8988T (cell line): ENCODE results near the gene TMEM69.
"Not testable (repeated sequence)": the region's sequence is repeated elsewhere in the genome, so short reads cannot be mapped to it uniquely, and the experiment has no call there.

Experiments
- DNase-seq: peaks from one replicate; pipeline ENCODE4 v3.0.0; 2011

TMEM69 gene, protein sequence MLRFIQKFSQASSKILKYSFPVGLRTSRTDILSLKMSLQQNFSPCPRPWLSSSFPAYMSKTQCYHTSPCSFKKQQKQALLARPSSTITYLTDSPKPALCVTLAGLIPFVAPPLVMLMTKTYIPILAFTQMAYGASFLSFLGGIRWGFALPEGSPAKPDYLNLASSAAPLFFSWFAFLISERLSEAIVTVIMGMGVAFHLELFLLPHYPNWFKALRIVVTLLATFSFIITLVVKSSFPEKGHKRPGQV

DNA sequence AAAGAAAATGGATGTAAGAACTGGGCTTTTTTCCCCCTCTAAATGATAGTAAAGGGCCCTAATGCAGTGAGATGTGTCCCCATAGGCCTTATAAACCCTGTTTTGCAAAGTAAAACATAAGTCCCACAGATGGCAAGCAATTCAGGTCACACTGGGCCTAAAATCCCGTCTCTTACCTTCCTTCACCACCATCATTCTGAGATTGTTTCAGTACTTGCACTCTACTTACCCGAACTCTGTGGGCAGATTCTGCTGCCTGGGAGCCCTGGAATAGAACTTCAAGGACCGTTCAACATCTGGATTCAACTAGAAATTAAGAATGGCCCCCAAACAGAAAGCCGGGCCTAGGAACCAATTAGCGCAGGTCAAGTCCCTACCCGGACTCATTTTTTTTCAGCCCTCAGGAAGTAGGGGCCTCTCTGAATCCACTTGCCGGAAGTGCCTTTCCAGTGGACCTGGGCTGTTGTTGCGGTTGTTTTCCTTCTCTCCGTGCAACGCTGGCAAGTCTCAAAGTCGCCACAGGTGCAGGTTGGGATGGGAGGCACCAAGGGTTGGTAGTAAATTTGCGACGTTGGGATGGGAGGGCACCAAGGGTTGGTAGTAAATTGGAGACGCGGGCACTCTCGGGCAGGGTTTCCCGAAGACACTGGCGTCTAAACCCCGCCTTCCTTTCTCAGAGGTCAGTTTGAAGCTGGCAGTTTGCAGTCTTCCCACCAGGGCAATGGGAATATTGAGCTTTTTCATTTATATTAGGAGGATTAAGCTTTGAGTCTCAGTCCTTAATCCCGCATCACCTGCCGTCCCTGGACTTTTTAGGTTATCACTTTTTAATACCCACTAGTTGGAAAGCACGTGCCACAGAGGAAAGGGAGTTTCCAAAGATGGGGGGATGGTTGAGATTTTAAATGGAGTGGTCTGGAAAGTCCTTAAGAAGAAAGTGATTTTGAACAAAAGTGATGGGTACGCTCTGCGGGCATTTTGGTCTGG, at the start of gene TMEM69:
Gene TMEM69, plus strand, starts transcription at position 428 of the 987 bp plus-strand sequence. CDS start 2,888 bp downstream, outside the sequence.
- peak; percentile 25 for DNase-seq

DNA sequence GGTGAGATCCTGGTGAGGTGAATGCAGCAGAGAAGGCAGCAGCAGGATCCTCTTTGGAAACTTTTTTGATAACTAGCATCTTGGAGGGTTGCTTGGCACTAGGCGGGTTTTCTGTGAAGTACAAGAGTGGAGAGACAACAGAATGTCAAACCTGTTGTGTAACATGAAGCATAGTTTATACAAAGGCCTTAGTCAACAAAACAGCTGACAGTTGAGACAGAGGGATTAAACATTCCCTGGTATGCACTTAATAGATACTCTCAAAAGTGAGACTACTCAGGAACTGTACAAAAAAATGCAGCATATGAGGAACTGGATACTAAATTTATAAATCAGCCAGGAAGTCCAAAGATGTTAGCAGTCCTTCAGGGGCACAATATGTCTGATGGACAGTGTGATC, 47.7 kb upstream of the TMEM69 start:
- no peak for DNase-seq

DNA sequence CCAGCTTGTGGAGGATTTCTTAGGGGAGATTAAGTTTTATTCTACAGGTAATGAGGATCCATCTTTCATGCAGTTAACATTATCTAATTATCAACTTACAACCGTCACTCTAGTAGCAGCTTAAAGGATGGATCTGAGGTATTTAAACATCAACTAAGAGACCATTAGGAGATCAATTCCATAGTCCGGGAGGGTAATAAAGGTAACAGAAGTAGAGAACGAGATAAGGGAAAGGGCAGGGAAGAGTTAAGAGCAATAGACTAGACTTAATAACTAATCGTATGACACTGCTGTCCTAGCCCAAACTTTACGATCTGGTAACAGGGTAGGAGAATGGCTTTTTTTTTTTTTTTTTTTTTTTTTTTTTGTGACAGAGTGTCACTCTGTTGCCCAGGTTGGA, 44.7 kb upstream of the TMEM69 start:
- DNase-seq = no peak

DNA sequence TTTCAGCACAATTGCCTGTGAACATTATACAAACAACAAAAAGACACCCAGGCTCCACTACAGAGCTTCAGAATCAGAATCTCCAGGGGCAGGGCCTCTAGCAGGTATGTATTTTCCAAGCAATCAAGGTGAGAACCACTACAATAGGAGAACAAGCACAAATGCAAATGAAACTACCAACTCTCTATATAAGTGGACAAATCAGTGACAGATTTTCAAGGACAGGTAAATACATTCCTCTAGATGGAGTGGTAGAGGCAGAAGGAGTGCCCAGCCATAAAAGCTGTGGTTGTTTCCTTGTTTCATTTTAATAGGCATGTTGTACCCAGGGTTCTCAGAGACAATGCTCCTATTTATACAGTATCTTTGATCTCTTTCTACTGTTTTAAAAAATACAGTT, 44.0 kb upstream of the TMEM69 start:
- no peak for DNase-seq

DNA sequence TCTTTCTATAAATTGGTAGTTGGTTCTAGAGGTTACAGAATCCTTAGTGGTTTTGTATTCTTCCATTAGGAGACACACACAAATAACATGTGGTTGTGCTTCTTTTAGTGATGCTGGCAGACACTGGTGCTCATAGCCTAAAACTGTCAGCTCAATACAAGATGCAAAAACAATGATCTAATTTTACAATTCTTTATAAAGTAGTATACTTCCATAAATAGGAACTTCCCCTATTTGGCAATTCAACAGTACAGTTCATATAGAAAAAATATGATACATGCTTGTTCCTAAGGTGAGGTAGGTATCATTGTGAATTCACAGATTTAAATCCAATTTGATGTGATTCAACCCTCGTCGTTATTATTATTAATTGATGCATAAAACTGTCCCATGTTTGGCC, 43.3 kb upstream of the TMEM69 start:
- no peak for DNase-seq

DNA sequence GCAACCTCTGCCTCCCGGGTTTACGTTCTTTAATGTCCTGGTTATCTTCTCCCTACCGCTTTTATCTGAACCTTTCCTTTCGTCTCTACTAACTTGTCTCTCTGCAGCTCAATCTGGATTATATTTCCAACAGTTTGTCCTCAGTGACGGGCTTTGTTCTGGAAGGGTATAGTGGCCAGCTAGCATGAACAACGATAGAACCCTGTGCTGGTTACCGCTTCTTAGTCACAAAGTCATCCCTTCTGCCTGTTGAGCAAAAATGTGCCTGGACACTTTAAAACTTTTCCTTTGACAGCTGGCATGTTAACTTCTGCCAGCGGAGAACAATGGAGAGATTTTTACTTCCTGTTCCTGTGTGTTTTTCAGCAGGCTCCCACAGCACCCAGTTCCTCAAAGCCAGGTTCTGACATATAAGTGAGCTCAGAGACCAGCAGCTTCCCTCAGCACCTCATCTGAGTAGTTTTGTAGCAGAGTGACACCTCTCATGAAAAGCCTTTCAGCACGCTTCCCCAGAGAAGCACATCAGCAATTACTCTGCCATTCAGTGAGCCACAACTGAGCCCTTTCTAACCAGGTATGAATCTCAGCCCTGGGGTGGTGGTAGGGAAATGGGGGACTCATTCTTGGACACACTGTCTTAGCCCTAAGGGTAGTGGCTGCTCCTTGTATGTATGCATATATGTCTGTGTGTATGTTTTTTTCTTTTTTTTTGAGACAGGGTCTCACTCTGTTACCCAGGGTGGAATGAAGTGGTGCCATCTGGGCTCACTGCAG, 40.5 kb upstream of the TMEM69 start:
- DNase-seq = no peak

DNA sequence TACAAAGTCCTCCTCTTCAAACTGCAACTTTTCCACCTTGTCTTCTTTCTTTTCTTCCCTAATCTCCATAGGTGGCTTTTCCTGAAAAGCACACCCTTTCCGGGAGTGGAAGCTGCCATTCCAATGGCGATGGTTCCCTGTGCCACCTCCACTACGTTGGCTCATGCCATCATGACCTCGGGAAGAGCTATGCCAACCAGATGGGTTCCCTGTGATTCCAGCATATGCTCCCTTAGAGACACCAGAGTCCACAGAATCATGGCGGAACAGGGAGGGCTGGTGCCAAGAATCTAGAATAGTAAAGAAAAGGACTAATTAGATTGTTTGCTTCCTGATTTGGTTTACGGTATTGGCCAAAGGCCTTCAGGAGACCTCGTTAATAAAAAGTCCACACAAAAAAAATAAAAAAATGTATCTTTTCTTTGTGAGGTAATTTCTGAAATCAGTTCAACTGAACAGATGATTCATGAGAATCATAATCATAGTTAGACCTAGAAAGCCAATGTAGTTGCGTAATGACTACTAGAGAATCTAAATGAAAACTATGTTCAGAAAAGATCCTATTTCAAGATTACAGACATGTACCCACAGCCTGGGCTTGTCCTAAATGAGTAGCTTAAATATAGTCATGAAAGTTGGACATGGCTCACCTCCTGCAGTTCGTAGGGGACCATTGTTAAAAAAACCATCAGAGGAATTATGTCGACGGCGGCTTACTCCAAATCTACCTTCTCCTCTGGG, 33.3 kb upstream of the TMEM69 start:
- DNase-seq = no peak

DNA sequence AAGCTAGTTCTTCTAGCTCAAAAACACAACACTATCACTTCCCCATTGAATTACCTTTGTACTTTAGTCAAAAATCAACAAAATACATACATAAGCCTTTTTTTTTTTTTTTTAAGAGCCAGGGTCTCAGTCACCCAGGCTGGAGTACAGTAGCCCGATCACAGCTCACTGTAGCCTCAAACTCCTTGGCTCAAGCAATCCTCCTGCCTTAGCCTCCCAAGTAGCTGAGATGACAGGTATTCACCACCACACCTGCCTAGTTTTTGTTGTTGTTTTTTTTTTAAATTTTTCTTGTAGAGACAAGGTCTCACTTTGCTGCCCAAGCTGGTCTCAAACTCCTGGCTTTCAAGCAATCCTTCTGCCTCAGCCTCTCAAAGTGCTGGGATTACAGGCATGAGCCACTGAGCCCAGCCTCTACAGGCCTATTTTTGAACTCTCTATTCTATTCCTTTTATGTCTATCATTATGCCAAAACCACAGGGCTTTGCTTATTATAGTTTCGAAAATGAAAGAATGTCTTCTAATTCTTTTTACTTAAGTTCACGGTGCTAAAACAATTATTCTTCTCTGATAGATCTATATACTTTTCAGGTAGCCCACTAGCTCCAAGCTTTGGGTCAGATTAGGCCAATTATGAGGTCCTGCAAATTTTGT, 31.3 kb upstream of the TMEM69 start:
- no peak for DNase-seq

DNA sequence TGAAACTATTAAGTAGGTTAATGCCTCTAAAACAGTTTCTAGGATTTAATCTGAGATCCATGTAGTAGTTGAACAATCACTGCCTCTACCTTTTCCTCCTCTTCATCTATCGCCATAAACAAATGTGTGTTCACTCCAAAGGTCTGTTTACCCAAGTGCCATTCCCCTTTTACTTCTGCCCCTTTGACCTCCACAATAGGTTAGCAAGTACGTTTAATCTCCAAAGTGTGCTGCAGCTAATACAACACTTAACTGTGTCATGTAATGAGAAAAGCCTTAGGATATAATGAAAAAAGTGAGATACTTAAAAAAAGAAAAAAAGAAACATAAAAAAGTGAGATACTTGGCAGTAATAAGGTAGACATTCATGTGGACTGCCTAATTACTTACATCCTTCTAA, 29.8 kb upstream of the TMEM69 start:
- no peak for DNase-seq

DNA sequence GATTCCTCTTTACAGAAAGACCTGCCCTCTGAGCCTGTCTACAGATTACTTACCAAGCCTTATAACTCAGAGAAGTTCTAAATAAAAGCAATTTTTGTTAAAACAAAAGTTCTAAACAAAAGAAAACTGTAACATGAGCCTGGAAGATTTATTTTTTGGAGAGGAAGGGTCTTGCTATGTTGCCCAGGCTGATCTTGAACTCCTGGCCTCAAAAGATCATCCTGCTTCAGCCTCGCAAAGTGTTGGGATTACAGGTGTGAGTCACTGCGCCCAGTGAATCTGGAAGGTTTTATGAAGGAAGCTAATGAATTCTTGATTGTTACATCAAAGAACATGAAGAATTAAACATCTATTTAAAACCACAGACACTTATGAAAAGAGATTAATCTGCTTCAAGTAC, 28.8 kb upstream of the TMEM69 start:
- no peak for DNase-seq

DNA sequence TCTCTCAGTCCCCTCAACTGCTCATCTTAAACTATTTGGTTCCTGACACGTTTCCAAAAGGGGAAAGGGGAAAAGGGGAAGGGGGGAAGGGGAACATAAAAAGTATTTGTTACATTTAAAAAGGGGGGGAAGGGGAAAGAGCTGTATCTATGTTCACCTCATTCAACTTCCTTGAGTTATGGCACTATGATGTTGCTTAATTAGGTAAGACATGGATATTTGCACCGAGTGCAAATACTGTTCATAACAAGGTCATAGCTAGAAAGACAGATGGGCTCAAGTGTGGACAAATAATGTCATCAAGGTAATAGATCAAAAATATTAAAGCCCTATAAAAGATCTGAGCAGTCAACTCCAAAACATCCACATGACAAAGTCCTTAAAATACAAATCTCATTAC, 27.6 kb upstream of the TMEM69 start:
- DNase-seq = no peak

DNA sequence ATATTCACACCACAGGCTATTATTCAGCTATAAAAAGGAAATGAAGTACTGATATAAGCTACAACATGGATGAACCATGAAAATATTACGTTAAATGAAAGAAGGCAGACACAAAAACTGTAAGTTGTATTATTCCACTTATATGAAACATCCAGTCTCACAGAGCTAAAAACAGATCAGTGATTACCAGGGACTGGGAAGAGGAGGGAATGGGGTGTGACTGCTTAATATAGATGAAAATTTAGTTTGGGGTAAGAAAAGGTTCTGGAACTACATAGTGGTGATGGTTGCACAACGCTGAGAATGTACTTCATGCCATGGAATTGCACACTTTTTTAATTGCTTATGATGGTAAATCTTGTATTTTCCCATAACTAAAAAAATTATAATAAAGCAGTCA, 21.1 kb upstream of the TMEM69 start:
- DNase-seq = no peak

DNA sequence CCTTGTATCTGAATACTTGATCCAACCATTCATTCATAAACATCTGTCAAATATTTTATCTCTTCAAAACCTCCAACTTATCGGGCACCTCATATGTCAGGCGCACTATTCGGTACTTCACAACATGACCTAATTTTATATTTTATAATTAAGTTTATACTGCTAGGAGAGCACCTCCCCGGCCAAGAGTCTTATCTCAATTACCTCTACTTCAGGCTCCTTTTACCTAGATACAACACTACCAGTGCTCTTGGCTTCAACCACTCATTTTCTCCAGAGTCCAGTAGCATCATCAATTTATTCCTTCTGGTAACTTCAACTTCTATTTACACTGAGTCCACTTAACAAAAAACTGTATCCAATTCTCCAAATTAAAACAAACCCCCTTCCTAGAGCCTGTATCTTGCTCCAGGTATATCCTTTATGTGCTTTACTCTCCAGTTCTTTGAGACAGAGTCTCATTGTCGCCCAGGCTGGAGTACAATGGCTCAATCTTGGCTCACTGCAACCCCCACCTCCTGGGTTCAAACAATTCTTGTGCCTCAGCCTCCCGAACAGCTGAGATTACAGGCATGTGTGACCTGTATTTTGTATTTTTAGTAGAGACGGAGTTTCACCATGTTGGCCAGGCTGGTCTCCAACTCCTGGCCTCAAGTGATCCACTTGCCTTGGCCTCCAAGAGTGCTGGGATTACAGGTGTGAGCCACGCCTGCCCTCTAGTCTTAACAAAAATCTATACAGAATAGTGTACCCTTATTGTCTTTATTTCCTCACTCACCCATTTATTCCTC, 20.5 kb upstream of the TMEM69 start:
- DNase-seq = no peak

DNA sequence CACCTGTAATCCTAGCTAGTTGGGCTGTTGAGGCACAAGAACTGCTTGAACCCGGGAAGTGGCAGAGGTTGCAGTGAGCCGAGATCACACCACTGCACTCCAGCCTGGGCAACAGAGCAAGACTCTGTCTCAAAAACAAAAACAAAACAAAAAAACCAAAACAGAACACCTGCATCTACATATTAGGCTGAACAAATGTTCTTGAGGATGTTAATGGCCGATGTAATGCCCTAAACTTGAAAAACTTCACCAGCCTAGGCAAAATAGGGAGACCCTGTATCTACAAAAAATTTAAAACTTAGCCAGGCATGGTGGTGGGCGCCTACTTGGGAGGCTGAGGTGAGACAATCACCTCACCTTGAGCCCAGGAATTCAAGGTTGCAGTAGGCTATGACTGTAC, 19.5 kb upstream of the TMEM69 start:
- DNase-seq = no peak

DNA sequence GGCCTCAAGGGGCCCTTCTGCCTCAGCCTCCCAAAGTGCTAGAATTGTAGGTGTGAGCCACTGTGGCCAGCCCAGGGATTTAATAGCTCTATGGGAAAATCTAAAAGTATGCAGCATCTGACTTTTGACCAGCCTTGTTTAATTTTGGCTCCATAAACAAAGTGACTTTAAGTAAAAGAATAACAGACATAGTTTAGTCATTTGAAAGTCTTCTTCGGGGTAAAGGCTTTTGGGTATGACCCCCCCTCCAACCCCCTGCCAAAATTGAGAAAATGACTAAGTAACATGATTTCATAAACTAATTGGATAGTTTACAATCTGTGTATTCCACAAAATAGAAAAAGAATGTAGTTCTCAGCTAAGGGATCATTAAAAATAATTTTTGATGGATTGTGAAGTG, 18.6 kb upstream of the TMEM69 start:
- no peak for DNase-seq

DNA sequence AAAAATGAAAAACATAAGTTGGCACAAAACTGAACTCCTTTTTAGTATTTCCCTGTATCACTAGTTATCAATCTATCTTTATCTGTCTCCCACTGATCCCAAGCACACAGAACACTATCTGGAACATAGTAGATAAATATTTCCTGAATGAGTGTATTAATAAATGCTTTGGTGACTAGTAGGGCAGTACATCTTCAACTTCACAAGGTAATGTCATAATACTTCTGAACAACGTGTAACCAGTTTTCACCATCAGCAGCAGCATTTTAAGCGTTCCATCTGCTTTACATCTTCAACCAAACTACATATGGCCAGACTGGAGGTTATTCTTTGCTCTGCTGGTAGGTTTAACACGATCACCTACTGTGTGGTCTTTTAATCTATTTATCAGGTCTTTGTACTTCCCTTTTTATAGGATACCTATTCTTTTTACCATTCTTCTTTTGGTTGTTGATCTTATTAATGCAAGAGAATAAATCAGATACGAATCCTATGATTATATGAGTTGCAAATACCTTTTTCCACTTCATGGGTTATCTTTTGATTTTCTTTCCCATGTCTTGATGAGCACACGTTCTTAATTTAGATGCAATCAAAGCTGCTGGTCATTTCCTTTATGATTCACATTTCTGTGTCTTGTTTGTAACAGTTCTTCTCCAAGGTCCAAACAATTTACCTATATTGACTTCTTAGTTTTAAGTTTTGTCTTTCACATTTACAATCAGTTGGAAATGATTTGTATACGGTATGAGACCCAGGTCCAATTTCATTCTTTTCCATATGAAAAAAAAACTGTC, 17.9 kb upstream of the TMEM69 start:
- no peak for DNase-seq

DNA sequence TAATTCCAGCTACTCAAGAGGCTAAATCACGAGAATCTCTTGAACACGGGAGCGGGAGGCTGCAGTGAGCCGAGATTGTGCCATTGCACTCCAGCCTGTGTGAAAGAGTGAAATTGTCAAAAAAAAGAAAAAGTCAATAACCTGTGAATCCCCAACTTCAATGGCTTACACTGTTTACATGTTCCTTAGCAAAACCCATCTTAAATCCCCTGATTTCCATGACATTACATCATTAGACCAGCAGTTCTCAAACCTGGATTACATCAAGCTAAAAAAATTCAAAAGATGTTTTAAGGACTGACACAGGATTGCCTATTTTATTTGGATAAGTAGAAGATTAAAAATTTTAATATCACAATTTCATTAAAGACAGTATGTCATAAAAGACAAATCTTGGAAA, 14.0 kb upstream of the TMEM69 start:
- no peak for DNase-seq

DNA sequence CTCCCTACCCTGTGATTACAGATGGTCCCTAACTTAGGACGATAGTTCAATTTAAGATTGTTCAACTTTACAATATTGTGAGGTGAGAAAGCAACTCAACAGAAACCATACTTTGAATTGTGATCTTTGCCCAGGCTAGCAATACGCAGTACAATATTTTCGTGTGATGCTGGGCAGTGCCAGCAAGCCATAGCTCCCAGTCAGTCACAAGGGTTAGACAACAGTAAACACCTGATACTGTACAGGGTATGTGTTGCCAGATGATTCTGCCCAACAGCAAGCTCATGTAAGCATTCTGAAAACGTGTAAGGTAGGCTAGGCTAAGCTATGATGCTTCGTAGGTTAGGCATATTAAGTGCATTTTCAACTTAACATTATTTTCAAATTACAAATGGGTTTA, 13.5 kb upstream of the TMEM69 start:
- DNase-seq = no peak

DNA sequence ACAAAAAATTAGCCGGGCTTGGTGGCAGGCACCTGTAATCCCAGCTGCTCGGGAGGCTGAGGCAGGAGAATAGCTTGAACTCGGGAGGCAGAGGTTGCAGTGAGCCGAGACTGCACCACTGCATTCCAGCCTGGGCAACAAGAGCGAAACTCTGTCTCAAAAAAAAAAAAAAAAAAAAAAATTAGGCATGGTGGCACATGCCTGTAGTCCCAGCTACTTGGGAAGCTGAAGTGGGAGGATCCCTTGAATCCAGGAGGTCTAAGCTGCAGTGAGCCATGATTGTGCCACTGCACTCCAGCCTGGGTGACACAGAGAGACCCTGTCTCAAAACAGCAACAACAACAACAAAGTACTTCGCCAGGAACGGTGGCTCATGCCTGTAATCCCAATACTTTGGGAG, 11.4 kb upstream of the TMEM69 start:
- not testable (repeated sequence) for DNase-seq

DNA sequence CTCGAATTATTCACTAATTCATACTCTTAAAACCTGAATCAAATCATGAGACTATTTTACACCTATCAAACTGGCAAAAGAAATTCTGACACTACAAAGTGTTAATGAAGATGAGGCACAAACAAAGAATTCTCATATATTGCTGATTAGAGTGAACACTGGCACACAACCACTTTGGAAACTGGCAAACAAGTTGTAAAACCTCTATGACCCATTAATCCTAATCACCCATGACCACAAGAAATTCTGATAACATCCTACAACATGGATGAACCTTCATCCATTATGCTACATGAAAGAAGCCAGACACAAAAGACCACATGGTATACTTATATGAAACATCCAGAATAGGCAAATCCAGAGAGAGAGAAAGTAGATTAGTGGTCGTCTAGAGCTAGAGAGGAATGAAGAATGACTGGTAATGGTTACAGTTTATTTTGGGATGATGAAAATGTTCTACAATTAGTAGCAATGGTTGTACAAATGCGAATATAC, 10.2 kb upstream of the TMEM69 start:
- no peak for DNase-seq
